Heart right ventricle (tissue), 16 donors: ENCODE data around the gene CXCL8. TPM values are rescaled to one million over a fixed set of nuclear protein-coding genes. Genes with fewer than 3 reads are reported as not detected.
"Not testable (repeated sequence)": the region's sequence is repeated elsewhere in the genome, so short reads cannot be mapped to it uniquely, and the experiment has no call there.

Experiments used
- ATAC-seq, 8 donors: fragments of 200-7000 bp; cut with Tn5 transposase; one replicate each; pipeline ENCODE4 v1.9.1; 2020; ENCODE audit warnings: mild to moderate bottlenecking in 8 of 8, moderate library complexity in 8 of 8, moderate number of reproducible peaks in 1 of 8
- DNase-seq, 2 donors: peaks; one replicate each; pipeline ENCODE4 v3.0.0-alpha.2; 2020
- H3K27ac ChIP-seq, 10 donors: fragments of 200-600 bp; sonication (generic) in 2 of 10; one replicate each; pipeline versions ENCODE4 v1.5.0 to v1.8.0; 2020 to 2022; ENCODE audit warnings: mild to moderate bottlenecking in 3 of 10
- H3K27me3 ChIP-seq, 7 donors: fragments of 200-600 bp; one replicate each; pipeline ENCODE4 v1.8.0; 2021 to 2022; ENCODE audit warnings: mild to moderate bottlenecking in 2 of 7
- H3K36me3 ChIP-seq, 9 donors: fragments of 200-600 bp; sonication (generic) in 1 of 9; one replicate each; pipeline versions ENCODE4 v1.5.0 to v1.8.0; 2020 to 2022; ENCODE audit warnings: mild to moderate bottlenecking in 2 of 9
- H3K4me1 ChIP-seq, 9 donors: fragments of 200-600 bp; sonication (generic) in 1 of 9; one replicate each; pipeline versions ENCODE4 v1.5.0 to v1.8.0; 2020 to 2022; ENCODE audit warnings: mild to moderate bottlenecking in 4 of 9
- H3K4me3 ChIP-seq, 10 donors: fragments of 200-600 bp; sonication (generic) in 2 of 10; one replicate each; pipeline versions ENCODE4 v1.5.0 to v1.8.0; 2020 to 2022; ENCODE audit warnings: mild to moderate bottlenecking in 7 of 10, moderate library complexity in 2 of 10
- H3K9me3 ChIP-seq, 11 donors: fragments of 200-600 bp in 10 of 11; sonication (generic) in 2 of 11; one replicate each; pipeline versions ENCODE4 v1.5.0 to v1.8.0; 2013 to 2022; ENCODE audit warnings: mild to moderate bottlenecking in 2 of 11, control low read depth in 1 of 11, moderate library complexity in 1 of 11
- CTCF ChIP-seq, 9 donors: fragments of 200-600 bp; sonication (generic) in 2 of 9; IDR thresholded peaks; one replicate each; pipeline versions ENCODE4 v1.5.0 to v1.8.0; 2021 to 2022; ENCODE audit warnings: antibody characterized with exemption in 9 of 9, mild to moderate bottlenecking in 5 of 9, moderate library complexity in 1 of 9
- WGBS, 2 donors: extraction: QIAGEN DNeasy Blood & Tissue Kit; methylation state at CpG; one replicate each; pipeline ENCODE4 v1.1.7; 2013; ENCODE audit warnings: inconsistent platforms in 1 of 2; 5-methylcytosine and 5-hydroxymethylcytosine counted together
- intact Hi-C, 10 donors: fragments of 100-400 bp; cut with DNase I; formaldehyde crosslinking; loops; one replicate each; pipeline versions ENCODE4 v1.11.1 to v1.14.2; 2022
- long read RNA-seq, 3 donors: library from polyadenylated mRNA; unstranded; transcript quantifications; one replicate each; pipeline ENCODE4 v2.0.0, GENCODE V29; 2020 to 2021
- polyA plus RNA-seq, 2 donors: library from polyadenylated mRNA; stranded (reverse); fragments of 200-250 nt; gene quantifications; one replicate each; pipeline ENCODE4 v1.2.3, GENCODE V29; 2013
- total RNA-seq, 10 donors: library from RNA; stranded (reverse); fragmentation: NEBNext Ultra II Directional in 3 of 10; extraction: Animal tissue kit (Norgen Biotek cat#: 25700) in 3 of 10; gene quantifications; one replicate each; pipeline versions ENCODE4 v1.2.1 to v1.2.4, GENCODE V29; 2021 to 2023
- donor health status: Arrhythmogenic right ventricular cardiomyopathy.
- donor health status: ischemic (EF 13 %, LVEDD 7.1; RV severe dilation, severe dysfunction).
- donor health status: healthy with polysubstance abuse.
- donor health status: DM: no; HTN: yes; CAD: no.
- donor health status: DM: no; HTN: no; CAD: no.
- donor health status: ischemic (EF 25% LVEDD 6.9; RV normal size, moderate dysfunction).
- donor health status: ischemic (EF 25% LVEDD 5.7; RV mildly dilated, moderate dysfunction).
- donor health status: healthy.
- donor health status: DM: yes; HTN: yes; CAD: no.
- donor health status: Ischemic cardiomyopathy.
- donor health status: ischemic (EF 35%, LVEDD 5.7; RV mildly dilated, moderate dysfunction).
- donor health status: nonischemic (EF 11% LVEDD 7.7; RV severe dilation, severe dysfunction).
- donor health status: DM: yes; HTN: yes; CAD: no.
- donor health status: PGD.
- donor health status: ischemic (EF 29% LVEDD 5.4; RV normal size, mild dysfunction).
- donor health status: nonischemic (EF 23%, LVEDD 6.1; RV moderate dilation, normal function).

CXCL8 gene
- total RNA-seq (10 to 100 TPM in 2 of 10 donors, 1 to 10 TPM in 1, under 1 TPM in 6, not detected in 1; 0.23 to 19.3 (median 0.72) TPM), polyA plus RNA-seq (under 1 TPM; 0.64 to 0.80 TPM)
- long read RNA-seq, donor 1: 0 reads
- long read RNA-seq, donor 2: 0 reads
- long read RNA-seq, donor 3: 0 reads

- DNase-seq (peak; percentile 45 to 62), ATAC-seq (peak; percentile 77 to 98 (median 88))
- peak within 1 kb of the TSS in 2 of 10 donors; percentile 4 to 24 for H3K27ac ChIP-seq
- no peak for TF ChIP-seq CTCF (IDR thresholded peaks at IDR 0.05)
- peaks cover 0 to 22% (median 11%) of the 10 kb centered on the region in 9 donors for H3K4me1 ChIP-seq
- peak within 1 kb of the TSS in 1 of 10 donors; percentile 24 for H3K4me3 ChIP-seq
- no peaks in the 10 kb centered on the region for H3K36me3 ChIP-seq
- intact Hi-C loops: no loop called here
- H3K9me3 ChIP-seq: peaks cover 0 to 9% (median 6%) of the 10 kb centered on the region in 11 donors
- 29 to 37% methylated on average over 7 of the region's 7 CpGs for WGBS, 2 donors
- no peaks in the 10 kb centered on the region for H3K27me3 ChIP-seq
Observed at GRCh38 chr4:73740353-73740778, at the start of gene CXCL8. CXCL8 (plus strand) TSS chr4:73740569; CDS start chr4:73740659, 90 bp downstream.

DNA sequence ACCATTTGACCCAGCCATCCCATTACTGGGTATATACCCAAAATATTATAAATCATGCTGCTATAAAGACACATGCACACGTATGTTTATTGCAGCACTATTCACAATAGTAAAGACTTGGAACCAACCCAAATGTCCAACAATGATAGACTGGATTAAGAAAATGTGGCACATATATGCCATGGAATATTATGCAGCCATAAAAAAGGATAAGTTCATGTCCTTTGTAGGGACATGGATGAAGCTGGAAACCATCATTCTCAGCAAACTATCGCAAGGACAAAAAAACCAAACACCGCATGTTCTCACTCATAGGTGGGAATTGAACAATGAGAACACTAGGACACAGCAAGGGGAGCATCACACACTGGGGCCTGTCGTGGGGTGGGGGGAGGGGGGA, 49.2 kb upstream of the CXCL8 start:
- ATAC-seq, H3K4me3 ChIP-seq, H3K9me3 ChIP-seq, H3K36me3 ChIP-seq, H3K27ac ChIP-seq, intact Hi-C loops, H3K4me1 ChIP-seq, H3K27me3 ChIP-seq, DNase-seq: not testable (repeated sequence)
- 86 to 89% methylated on average over 4 of the region's 4 CpGs for whole genome bisulfite sequencing, 2 donors

DNA sequence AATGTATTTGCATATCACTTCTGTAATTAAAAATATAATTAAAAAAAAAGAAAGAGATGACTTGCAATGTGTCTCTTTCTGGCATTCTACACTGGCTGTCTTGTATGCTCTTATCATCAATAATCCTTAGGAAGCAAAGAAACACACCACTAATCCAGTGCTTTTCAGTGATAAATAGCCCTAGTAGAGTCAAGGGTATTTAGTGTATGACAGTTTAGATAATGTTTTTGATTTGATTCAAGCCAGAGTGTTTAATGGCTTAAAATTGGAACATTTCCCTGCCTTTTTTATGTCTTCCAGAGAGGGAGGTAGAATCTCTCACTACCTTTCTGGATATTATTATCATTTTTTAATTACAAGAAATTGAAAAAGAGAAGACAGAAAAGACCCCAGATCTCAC, 48.6 kb upstream of the CXCL8 start:
- no peaks in the 10 kb centered on the region for H3K27me3 ChIP-seq
- H3K9me3 ChIP-seq: no peaks in the 10 kb centered on the region
- DNase-seq (no peak), ATAC-seq (no peak)
- H3K36me3 ChIP-seq: no peaks in the 10 kb centered on the region
- no peak for TF ChIP-seq CTCF (IDR thresholded peaks at IDR 0.05)
- peaks cover 0 to 10% (median 0%) of the 10 kb centered on the region in 9 donors for H3K4me1 ChIP-seq
- intact Hi-C loops: no loop called here
- no peak overlapping the region for H3K4me3 ChIP-seq
- no peak overlapping the region for H3K27ac ChIP-seq

- 69 to 71% methylated on average over 1 of the region's 1 CpG for WGBS, 2 donors
Observed at GRCh38 chr4:73692254-73692653, 48.1 kb upstream of the CXCL8 start.

More at GRCh38 chr4:73692254-73692653, 48.1 kb upstream of the CXCL8 start:
- DNase-seq (no peak), ATAC-seq (no peak)
- intact Hi-C loops: no loop called here
- H3K27me3 ChIP-seq: no peaks in the 10 kb centered on the region
- H3K27ac ChIP-seq: no peak overlapping the region
- H3K4me3 ChIP-seq: no peak overlapping the region
- peaks cover 0 to 10% (median 0%) of the 10 kb centered on the region in 9 donors for H3K4me1 ChIP-seq
- no peaks in the 10 kb centered on the region for H3K9me3 ChIP-seq
- no peaks in the 10 kb centered on the region for H3K36me3 ChIP-seq
- no peak for TF ChIP-seq CTCF (IDR thresholded peaks at IDR 0.05)
